HepG2 (cell line): ENCODE data around the gene EPB41.

Experiments
- CBX5 ChIP-seq: sonication (generic); formaldehyde crosslinking; IDR thresholded peaks from 2 replicates; pipeline ENCODE4 v1.4.0; 2020; ENCODE audit warnings: missing genetic modification reagents, borderline replicate concordance
- HDAC6 ChIP-seq: fragments of 200-600 bp; sonication (generic); IDR thresholded peaks from 2 replicates; pipeline ENCODE4 v1.7.0; 2017; ENCODE audit warnings: mild to moderate bottlenecking, antibody characterized with exemption, low read length, low read depth
- HNRNPLL ChIP-seq: fragments of 200-400 bp; formaldehyde crosslinking; IDR thresholded peaks from 2 replicates; pipeline ENCODE4 v1.6.1; 2017; ENCODE audit warnings: mild to moderate bottlenecking, low read depth, low read length; ENCODE audit not compliant: poor library complexity, severe bottlenecking
- MAFF ChIP-seq: IDR thresholded peaks from 2 replicates; pipeline ENCODE4 v1.6.1; 2011; ENCODE audit warnings: low read depth, low read length, improper control_type of control experiment
- NR2F2 ChIP-seq: IDR thresholded peaks from 2 replicates; pipeline ENCODE4 v1.6.1; 2012; ENCODE audit warnings: low read depth, inconsistent platforms, borderline replicate concordance
- POLR2A ChIP-seq, 2 experiments: IDR thresholded peaks; 2 replicates each; pipeline ENCODE4 v1.6.1; 2011; ENCODE audit warnings: low read depth in 2 of 2, low read length in 2 of 2, mild to moderate bottlenecking in 1 of 2, moderate library complexity in 1 of 2; ENCODE audit not compliant: insufficient read depth in 1 of 2
- WIZ ChIP-seq: sonication (generic); formaldehyde crosslinking; IDR thresholded peaks from 2 replicates; pipeline ENCODE4 v1.5.1; 2020; ENCODE audit warnings: mild to moderate bottlenecking, missing genetic modification reagents
- ZBTB8A ChIP-seq: sonication (generic); formaldehyde crosslinking; IDR thresholded peaks from 2 replicates; pipeline ENCODE4 v1.4.0; 2020; ENCODE audit warnings: mild to moderate bottlenecking, low read depth, missing genetic modification reagents, borderline replicate concordance
- ZNF792 ChIP-seq: IDR thresholded peaks from 2 replicates; pipeline ENCODE4 v1.6.1; 2016
- TF ChIP-seq, protein P1 (sequence below): IDR thresholded peaks from 2 replicates; pipeline ENCODE4 v1.6.1; 2012; ENCODE audit warnings: low read depth, low read length, improper control_type of control experiment
- TF ChIP-seq, protein P2 (sequence below), 2 experiments: IDR thresholded peaks; 2 replicates each; pipeline ENCODE4 v1.6.1; 2011 to 2012; ENCODE audit warnings: low read length in 2 of 2, borderline replicate concordance in 1 of 2, low read depth in 1 of 2, mild to moderate bottlenecking in 1 of 2, moderate library complexity in 1 of 2
- TF ChIP-seq, protein P3 (sequence below): sonication (generic); formaldehyde crosslinking; IDR thresholded peaks from 2 replicates; pipeline ENCODE4 v1.4.0; 2020; ENCODE audit warnings: low read depth, mild to moderate bottlenecking, missing genetic modification reagents
- TF ChIP-seq, protein P4 (sequence below): sonication (generic); formaldehyde crosslinking; IDR thresholded peaks from 2 replicates; pipeline ENCODE4 v1.5.0; 2020; ENCODE audit warnings: missing genetic modification reagents

DNA sequence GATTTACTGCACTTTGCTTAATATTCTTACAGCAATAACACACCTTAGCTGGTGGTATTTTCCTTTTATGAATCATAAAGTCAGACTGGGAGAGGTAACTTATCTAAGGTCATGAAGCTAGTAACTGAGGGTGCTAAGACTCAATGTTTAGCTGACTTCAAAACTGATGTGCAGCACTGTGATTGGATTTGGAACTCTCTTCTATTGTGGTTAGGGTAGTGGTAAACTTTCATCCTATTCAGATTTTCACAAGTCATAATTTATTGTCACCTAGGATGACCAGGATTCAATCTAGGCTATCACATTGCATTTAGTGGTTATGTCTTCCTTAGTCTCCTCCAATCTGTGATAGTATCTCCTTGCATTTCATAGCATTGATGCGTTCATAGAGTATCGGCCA lies 18.9 kb downstream of the EPB41 start:
- TF ChIP-seq WIZ (no peak), ZNF792 (no peak), MAFF (no peak), CBX5 (CRISPR knock-in tag) (no peak), HDAC6 (no peak), HNRNPLL (no peak), NR2F2 (no peak), POLR2A (IDR thresholded peaks at IDR 0.05; ENCODE audit: insufficient read depth in 1 of 2, low read depth in 2 of 2, low read length in 2 of 2) (no peak), ZBTB8A (CRISPR knock-in tag) (no peak)
- TF ChIP-seq, protein P1, sequence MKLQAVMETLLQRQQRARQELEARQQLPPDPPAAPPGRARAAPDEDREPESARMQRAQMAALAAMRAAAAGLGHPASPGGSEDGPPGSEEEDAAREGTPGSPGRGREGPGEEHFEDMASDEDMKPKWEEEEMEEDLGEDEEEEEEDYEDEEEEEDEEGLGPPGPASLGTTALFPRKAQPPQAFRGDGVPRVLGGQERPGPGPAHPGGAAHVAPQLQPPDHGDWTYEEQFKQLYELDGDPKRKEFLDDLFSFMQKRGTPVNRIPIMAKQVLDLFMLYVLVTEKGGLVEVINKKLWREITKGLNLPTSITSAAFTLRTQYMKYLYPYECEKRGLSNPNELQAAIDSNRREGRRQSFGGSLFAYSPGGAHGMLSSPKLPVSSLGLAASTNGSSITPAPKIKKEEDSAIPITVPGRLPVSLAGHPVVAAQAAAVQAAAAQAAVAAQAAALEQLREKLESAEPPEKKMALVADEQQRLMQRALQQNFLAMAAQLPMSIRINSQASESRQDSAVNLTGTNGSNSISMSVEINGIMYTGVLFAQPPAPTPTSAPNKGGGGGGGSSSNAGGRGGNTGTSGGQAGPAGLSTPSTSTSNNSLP: no peak
- TF ChIP-seq, protein P2, sequence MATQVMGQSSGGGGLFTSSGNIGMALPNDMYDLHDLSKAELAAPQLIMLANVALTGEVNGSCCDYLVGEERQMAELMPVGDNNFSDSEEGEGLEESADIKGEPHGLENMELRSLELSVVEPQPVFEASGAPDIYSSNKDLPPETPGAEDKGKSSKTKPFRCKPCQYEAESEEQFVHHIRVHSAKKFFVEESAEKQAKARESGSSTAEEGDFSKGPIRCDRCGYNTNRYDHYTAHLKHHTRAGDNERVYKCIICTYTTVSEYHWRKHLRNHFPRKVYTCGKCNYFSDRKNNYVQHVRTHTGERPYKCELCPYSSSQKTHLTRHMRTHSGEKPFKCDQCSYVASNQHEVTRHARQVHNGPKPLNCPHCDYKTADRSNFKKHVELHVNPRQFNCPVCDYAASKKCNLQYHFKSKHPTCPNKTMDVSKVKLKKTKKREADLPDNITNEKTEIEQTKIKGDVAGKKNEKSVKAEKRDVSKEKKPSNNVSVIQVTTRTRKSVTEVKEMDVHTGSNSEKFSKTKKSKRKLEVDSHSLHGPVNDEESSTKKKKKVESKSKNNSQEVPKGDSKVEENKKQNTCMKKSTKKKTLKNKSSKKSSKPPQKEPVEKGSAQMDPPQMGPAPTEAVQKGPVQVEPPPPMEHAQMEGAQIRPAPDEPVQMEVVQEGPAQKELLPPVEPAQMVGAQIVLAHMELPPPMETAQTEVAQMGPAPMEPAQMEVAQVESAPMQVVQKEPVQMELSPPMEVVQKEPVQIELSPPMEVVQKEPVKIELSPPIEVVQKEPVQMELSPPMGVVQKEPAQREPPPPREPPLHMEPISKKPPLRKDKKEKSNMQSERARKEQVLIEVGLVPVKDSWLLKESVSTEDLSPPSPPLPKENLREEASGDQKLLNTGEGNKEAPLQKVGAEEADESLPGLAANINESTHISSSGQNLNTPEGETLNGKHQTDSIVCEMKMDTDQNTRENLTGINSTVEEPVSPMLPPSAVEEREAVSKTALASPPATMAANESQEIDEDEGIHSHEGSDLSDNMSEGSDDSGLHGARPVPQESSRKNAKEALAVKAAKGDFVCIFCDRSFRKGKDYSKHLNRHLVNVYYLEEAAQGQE (IDR thresholded peaks at IDR 0.05; ENCODE audit: borderline replicate concordance in 1 of 2, low read depth in 1 of 2, low read length in 2 of 2): no peak
- TF ChIP-seq, protein P3, sequence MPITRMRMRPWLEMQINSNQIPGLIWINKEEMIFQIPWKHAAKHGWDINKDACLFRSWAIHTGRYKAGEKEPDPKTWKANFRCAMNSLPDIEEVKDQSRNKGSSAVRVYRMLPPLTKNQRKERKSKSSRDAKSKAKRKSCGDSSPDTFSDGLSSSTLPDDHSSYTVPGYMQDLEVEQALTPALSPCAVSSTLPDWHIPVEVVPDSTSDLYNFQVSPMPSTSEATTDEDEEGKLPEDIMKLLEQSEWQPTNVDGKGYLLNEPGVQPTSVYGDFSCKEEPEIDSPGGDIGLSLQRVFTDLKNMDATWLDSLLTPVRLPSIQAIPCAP: no peak
- TF ChIP-seq, protein P4, sequence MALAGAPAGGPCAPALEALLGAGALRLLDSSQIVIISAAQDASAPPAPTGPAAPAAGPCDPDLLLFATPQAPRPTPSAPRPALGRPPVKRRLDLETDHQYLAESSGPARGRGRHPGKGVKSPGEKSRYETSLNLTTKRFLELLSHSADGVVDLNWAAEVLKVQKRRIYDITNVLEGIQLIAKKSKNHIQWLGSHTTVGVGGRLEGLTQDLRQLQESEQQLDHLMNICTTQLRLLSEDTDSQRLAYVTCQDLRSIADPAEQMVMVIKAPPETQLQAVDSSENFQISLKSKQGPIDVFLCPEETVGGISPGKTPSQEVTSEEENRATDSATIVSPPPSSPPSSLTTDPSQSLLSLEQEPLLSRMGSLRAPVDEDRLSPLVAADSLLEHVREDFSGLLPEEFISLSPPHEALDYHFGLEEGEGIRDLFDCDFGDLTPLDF: no peak
